Activated CD8-positive, alpha-beta memory T cell treated with anti-CD3 and anti-CD28 coated beads, Interleukin-2, amount 10 ng/mL, durations not matched to agents 7 days and 5 days (primary cell): Measurements from ENCODE around the gene DOCK1. TPM values are rescaled to one million over a fixed set of nuclear protein-coding genes. Genes with fewer than 3 reads are reported as not detected.

Source experiments
- ATAC-seq: fragments of 150-1000 bp; cut with Tn5 transposase; one replicate; pipeline ENCODE4 v1.10.0; 2021; ENCODE audit warnings: moderate library complexity
- CTCF ChIA-PET: fragments of 350-600 bp; sonication (Branson Sonifier 250); formaldehyde crosslinking; loops from one replicate; lab custom pipeline; 2021; ENCODE audit warnings: antibody characterized with exemption; lab: Charles Lee
- DNase-seq: peaks from one replicate; pipeline ENCODE4 v3.0.0-alpha.2; 2020
- H3K27ac Mint-ChIP-seq: one replicate; pipeline ENCODE4 v1.8.0; 2021; ENCODE audit warnings: mild to moderate bottlenecking, mixed read lengths
- H3K27me3 Mint-ChIP-seq: one replicate; pipeline ENCODE4 v1.8.0; 2021; ENCODE audit warnings: mixed read lengths
- H3K36me3 Mint-ChIP-seq: one replicate; pipeline ENCODE4 v1.8.0; 2021; ENCODE audit warnings: mild to moderate bottlenecking, mixed read lengths
- H3K4me1 Mint-ChIP-seq: one replicate; pipeline ENCODE4 v1.8.0; 2021; ENCODE audit warnings: mixed read lengths
- H3K4me3 Mint-ChIP-seq: one replicate; pipeline ENCODE4 v1.8.0; 2021; ENCODE audit warnings: mild to moderate bottlenecking, moderate library complexity, mixed read lengths
- H3K9me3 Mint-ChIP-seq: one replicate; pipeline ENCODE4 v1.8.0; 2022; ENCODE audit warnings: low read depth, mixed read lengths
- total RNA-seq, 2 experiments: library from RNA; stranded (reverse); gene quantifications; one replicate each; pipeline ENCODE4 v1.2.3, GENCODE V29; 2021

The DOCK1 gene
- total RNA-seq, 2 experiments from 2014 or later = 0.07 TPM; not detected in 1

- CTCF ChIA-PET = no interaction called here
- Mint-ChIP-seq H3K36me3 (no peaks in the 10 kb centered on the region), H3K4me1 (no peaks in the 10 kb centered on the region), H3K27ac (no peak overlapping the region), H3K9me3 (peaks cover 6% of the 10 kb centered on the region), H3K4me3 (no peak overlapping the region), H3K27me3 (no peaks in the 10 kb centered on the region)
- ATAC-seq = no peak
- DNase-seq = no peak
Observed at GRCh38 chr10:127067542-127068194, 162.4 kb downstream of the DOCK1 start.

DNA sequence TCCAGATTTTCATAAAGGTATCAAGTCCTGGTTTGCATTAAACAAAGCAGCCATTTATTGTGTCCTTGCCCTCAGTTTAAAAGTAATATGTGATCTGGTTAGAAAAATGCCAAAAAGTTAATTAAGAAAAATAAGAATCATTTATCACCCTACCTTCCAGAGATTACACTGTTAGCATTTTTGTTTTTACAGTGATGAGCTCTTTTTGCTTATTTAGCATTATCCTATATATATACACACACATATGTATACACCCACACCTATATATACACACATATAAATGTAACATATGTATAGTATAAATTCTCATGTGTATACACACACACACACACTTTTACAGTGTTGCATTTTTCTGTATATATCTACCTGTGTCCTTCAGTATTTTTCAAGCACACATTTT, 163.3 kb downstream of the DOCK1 start:
- DNase-seq (no peak), ATAC-seq (no peak)
- Mint-ChIP-seq H3K4me1 (no peaks in the 10 kb centered on the region), H3K36me3 (no peaks in the 10 kb centered on the region), H3K27me3 (no peaks in the 10 kb centered on the region), H3K27ac (no peak overlapping the region), H3K4me3 (no peak overlapping the region), H3K9me3 (peaks cover 6% of the 10 kb centered on the region)
- CTCF ChIA-PET = no interaction called here

- Mint-ChIP-seq H3K27me3 (no peaks in the 10 kb centered on the region), H3K4me1 (no peaks in the 10 kb centered on the region), H3K9me3 (peaks cover 6% of the 10 kb centered on the region), H3K4me3 (no peak overlapping the region), H3K36me3 (no peaks in the 10 kb centered on the region), H3K27ac (no peak overlapping the region)
- ATAC-seq = no peak
- no peak for DNase-seq
- CTCF ChIA-PET = no interaction called here
Observed at GRCh38 chr10:127069436-127069835, 164.2 kb downstream of the DOCK1 start.

DNA sequence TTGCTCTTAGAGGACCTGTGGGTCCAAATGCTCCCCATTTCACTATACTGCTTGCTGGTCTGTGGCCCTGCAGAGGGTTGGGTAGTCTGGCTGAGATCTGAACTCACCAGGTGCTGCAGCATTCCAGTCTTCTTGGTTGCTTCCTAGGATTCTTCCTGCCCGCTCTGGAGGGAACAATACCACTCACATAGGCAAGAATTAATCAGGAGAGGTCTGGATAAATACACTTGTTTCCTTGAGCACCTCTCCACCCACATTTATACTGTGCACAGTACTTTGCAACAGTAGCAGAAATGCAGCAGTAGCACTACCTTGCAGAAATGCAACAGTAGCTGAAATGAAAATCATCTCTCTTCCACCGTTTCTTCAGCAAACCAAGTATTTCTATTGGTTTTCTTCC, 165.9 kb downstream of the DOCK1 start:
- no peaks in the 10 kb centered on the region for H3K4me1 Mint-ChIP-seq
- no peak overlapping the region for H3K4me3 Mint-ChIP-seq
- no peak overlapping the region for H3K27ac Mint-ChIP-seq
- H3K9me3 Mint-ChIP-seq = peaks cover 11% of the 10 kb centered on the region
- no peak for DNase-seq
- no peaks in the 10 kb centered on the region for H3K36me3 Mint-ChIP-seq
- CTCF ChIA-PET = no interaction called here
- H3K27me3 Mint-ChIP-seq = no peaks in the 10 kb centered on the region
- no peak for ATAC-seq

- H3K9me3 Mint-ChIP-seq = peaks cover 11% of the 10 kb centered on the region
- H3K4me1 Mint-ChIP-seq = no peaks in the 10 kb centered on the region
- CTCF ChIA-PET = no interaction called here
- H3K27me3 Mint-ChIP-seq = no peaks in the 10 kb centered on the region
- H3K36me3 Mint-ChIP-seq = no peaks in the 10 kb centered on the region
- DNase-seq (no peak), ATAC-seq (no peak)
- H3K27ac Mint-ChIP-seq = no peak overlapping the region
- no peak overlapping the region for H3K4me3 Mint-ChIP-seq
Observed at GRCh38 chr10:127073666-127074065, 168.4 kb downstream of the DOCK1 start.

- ATAC-seq = no peak
- no peak for DNase-seq
- H3K4me3 Mint-ChIP-seq = no peak overlapping the region
- H3K27ac Mint-ChIP-seq = no peak overlapping the region
- no peaks in the 10 kb centered on the region for H3K27me3 Mint-ChIP-seq
- H3K36me3 Mint-ChIP-seq = no peaks in the 10 kb centered on the region
- H3K4me1 Mint-ChIP-seq = no peaks in the 10 kb centered on the region
- peaks cover 13% of the 10 kb centered on the region for H3K9me3 Mint-ChIP-seq
- CTCF ChIA-PET = no interaction called here
Observed at GRCh38 chr10:127079392-127079791, 174.2 kb downstream of the DOCK1 start.

- H3K27me3 Mint-ChIP-seq = no peaks in the 10 kb centered on the region
- no peaks in the 10 kb centered on the region for H3K4me1 Mint-ChIP-seq
- H3K4me3 Mint-ChIP-seq = no peak overlapping the region
- no peak overlapping the region for H3K27ac Mint-ChIP-seq
- H3K9me3 Mint-ChIP-seq = peaks cover 10% of the 10 kb centered on the region
- DNase-seq (no peak), ATAC-seq (no peak)
- CTCF ChIA-PET = no interaction called here
- H3K36me3 Mint-ChIP-seq = no peaks in the 10 kb centered on the region
Observed at GRCh38 chr10:127080317-127080716, 175.1 kb downstream of the DOCK1 start.

DNA sequence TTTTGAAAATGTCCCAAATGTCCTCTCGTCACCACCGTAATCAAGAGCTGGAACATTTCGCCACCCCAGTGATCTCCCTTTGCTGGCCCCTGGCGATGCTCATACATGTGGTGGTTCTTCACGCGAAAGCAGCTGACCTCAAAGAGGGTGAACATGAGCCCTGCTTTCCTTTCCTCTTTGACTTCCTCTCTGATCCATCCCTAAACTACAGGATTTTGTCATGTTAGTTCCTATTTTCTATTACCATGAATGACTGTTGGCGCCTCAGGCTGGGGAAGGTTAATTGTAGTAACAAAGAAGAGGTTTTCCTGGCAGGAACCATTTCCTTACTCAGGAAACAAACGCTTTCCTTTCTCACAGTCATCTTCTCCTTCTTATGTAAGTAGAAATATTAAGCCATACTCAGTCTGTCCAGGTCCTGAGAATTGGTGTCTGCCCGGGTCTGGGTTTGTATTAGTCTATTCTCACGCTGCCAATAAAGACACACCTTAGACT, 176.7 kb downstream of the DOCK1 start:
- Mint-ChIP-seq H3K27ac (no peak overlapping the region), H3K36me3 (no peaks in the 10 kb centered on the region), H3K4me3 (no peak overlapping the region), H3K4me1 (no peaks in the 10 kb centered on the region), H3K27me3 (no peaks in the 10 kb centered on the region), H3K9me3 (peaks cover 7% of the 10 kb centered on the region)
- CTCF ChIA-PET = no interaction called here
- no peak for ATAC-seq
- DNase-seq = no peak

DNA sequence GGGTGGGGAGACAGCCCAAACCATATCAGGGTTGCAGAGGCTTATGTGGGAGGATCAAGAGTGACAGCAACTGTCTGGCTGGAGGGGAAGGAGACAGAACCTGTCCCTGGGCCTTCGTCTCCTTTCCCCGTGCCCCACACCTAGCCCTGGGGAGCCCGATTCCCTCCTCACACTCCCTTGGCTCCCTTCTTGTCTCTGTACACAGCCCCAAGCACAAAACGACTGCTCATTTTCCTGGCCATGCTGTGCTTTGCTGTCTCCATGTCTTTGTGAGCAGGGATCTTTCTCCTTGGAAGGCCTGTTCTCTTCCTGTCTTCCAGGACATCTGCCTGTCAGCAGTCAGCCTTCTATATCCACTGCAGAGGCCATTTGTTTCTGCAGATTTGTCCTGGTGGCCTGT, 177.4 kb downstream of the DOCK1 start:
- Mint-ChIP-seq H3K27me3 (no peaks in the 10 kb centered on the region), H3K4me1 (no peaks in the 10 kb centered on the region), H3K36me3 (no peaks in the 10 kb centered on the region), H3K4me3 (no peak overlapping the region), H3K27ac (no peak overlapping the region), H3K9me3 (peaks cover 7% of the 10 kb centered on the region)
- CTCF ChIA-PET = no interaction called here
- ATAC-seq (no peak), DNase-seq (no peak)

DNA sequence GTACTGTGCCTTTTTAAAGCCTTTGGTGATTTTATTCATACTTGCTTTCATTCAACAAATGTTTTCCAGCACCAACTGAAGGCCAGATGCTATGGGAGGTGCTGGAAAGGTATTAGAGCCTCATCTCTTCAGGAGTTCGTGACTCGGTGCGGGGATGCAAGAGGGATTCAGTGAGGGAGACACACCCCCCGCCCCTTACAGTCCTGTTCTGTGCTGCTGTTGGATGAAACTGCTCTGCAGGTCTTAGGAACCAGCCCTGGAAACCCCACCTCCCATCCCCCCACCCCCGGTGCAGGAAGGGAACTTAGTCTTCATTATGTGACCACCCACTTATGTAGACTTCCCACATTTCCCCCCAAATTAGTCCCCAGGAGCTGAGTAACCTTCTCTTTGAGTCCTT, 180.7 kb downstream of the DOCK1 start:
- CTCF ChIA-PET = no interaction called here
- Mint-ChIP-seq H3K9me3 (peaks cover 7% of the 10 kb centered on the region), H3K27me3 (no peaks in the 10 kb centered on the region), H3K4me3 (no peak overlapping the region), H3K27ac (no peak overlapping the region), H3K4me1 (no peaks in the 10 kb centered on the region), H3K36me3 (no peaks in the 10 kb centered on the region)
- no peak for ATAC-seq
- no peak for DNase-seq

DNA sequence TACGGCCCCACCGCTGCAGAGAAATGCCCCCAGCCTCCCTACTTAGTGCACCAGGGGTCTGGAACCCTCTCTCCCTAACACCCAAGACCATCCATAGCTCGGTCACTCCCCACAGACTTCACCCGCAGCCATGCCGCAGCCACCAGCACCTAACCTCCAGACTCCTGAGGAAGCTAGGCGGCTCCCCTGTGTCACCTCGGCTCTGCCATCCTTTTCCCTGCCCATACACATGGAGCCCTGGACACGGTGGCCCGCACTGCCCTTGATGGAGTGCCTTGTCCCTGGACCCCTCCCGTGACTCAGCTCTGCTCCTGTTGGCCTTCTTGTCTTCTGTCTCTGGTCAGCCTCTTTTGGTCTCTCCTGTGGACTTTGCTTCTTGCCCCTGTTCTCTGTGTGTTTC, 183.7 kb downstream of the DOCK1 start:
- no peak for DNase-seq
- no peaks in the 10 kb centered on the region for H3K4me1 Mint-ChIP-seq
- no peak overlapping the region for H3K27ac Mint-ChIP-seq
- no peak overlapping the region for H3K4me3 Mint-ChIP-seq
- H3K27me3 Mint-ChIP-seq = no peaks in the 10 kb centered on the region
- CTCF ChIA-PET = no interaction called here
- ATAC-seq = no peak
- H3K36me3 Mint-ChIP-seq = no peaks in the 10 kb centered on the region
- H3K9me3 Mint-ChIP-seq = no peaks in the 10 kb centered on the region

- no peak for DNase-seq
- CTCF ChIA-PET = no interaction called here
- Mint-ChIP-seq H3K4me1 (no peaks in the 10 kb centered on the region), H3K36me3 (no peaks in the 10 kb centered on the region), H3K4me3 (no peak overlapping the region), H3K9me3 (no peaks in the 10 kb centered on the region), H3K27ac (no peak overlapping the region), H3K27me3 (no peaks in the 10 kb centered on the region)
- ATAC-seq = no peak
Observed at GRCh38 chr10:127089446-127089845, 184.2 kb downstream of the DOCK1 start.

DNA sequence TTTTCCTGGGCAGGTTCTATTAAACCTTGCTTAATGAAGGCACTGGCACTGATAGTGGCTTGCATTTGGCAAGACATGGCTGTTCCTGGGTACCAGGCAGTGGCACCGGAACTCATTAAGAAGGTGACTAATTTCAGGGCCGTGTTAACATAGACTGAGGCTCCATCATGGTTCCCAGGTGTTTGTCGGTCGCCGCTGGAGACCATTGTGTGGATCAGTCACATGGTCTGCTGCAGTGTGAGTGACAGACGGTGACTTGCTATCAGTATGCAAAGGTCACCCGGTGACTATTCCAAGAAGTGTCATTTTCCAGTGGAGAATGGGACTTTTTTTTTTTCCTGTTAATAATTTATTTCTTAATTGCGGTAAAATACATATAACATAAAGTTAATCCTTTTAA, 184.9 kb downstream of the DOCK1 start:
- ATAC-seq (no peak), DNase-seq (no peak)
- no peaks in the 10 kb centered on the region for H3K27me3 Mint-ChIP-seq
- no peaks in the 10 kb centered on the region for H3K36me3 Mint-ChIP-seq
- CTCF ChIA-PET = no interaction called here
- H3K9me3 Mint-ChIP-seq = peaks cover under 1% of the 10 kb centered on the region
- H3K4me1 Mint-ChIP-seq = no peaks in the 10 kb centered on the region
- no peak overlapping the region for H3K4me3 Mint-ChIP-seq
- H3K27ac Mint-ChIP-seq = no peak overlapping the region

DNA sequence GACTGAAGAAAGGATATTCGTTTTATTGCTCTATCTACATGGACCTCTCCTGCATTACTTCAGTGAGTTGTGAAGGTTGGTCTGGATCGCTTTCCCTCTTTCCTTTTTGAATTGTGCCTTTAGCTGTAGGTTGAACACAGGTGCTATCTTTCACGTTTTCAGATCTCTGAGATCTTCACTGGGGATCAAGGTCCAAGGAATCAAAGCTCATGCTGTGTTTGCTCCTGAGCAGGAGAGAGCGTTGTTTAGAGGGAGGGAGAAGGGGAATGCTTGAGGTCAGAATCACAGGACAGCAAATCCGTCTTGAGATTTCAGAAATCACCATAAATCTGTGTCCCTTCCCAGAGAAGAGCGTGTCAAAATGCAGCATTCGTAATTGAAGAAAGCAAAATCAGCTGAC, 186.1 kb downstream of the DOCK1 start:
- H3K36me3 Mint-ChIP-seq = no peaks in the 10 kb centered on the region
- no peaks in the 10 kb centered on the region for H3K4me1 Mint-ChIP-seq
- no peak for DNase-seq
- H3K4me3 Mint-ChIP-seq = no peak overlapping the region
- H3K27ac Mint-ChIP-seq = no peak overlapping the region
- H3K9me3 Mint-ChIP-seq = peaks cover 2% of the 10 kb centered on the region
- no peaks in the 10 kb centered on the region for H3K27me3 Mint-ChIP-seq
- CTCF ChIA-PET = no interaction called here
- no peak for ATAC-seq

DNA sequence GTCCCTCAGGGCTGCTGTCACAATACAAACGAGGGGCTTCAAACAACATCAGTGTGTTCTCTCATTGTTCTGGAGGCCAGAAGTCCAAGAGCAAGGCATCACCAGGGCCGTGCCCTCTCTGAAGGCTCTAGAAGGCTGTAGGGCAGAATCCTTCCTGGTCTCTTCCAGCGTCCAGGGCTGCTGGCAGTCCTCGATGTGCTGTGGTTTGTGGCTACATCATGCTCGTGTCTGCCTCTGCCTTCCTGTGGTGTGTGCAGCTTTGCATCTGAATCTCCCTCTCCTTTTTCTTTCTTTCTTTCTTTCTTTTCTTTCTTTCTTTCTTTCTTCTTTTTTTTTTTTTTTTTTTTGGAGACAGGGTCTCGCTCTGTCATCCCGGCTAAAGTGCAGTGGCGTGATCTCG, 187.7 kb downstream of the DOCK1 start:
- H3K27ac Mint-ChIP-seq = no peak overlapping the region
- no peak overlapping the region for H3K4me3 Mint-ChIP-seq

More for the DNA sequence above, 187.7 kb downstream of the DOCK1 start:
- CTCF ChIA-PET = no interaction called here
- no peaks in the 10 kb centered on the region for H3K27me3 Mint-ChIP-seq
- DNase-seq (no peak), ATAC-seq (no peak)
- H3K9me3 Mint-ChIP-seq = peaks cover 4% of the 10 kb centered on the region
- no peaks in the 10 kb centered on the region for H3K4me1 Mint-ChIP-seq
- no peaks in the 10 kb centered on the region for H3K36me3 Mint-ChIP-seq
